Measurements from ENCODE around the gene ACTL8.

- TF ChIP-seq CTCF (IDR thresholded peaks at IDR 0.05) (no peak), EZH2 (IDR thresholded peaks at IDR 0.05) (no peak)
Observed at GRCh38 chr1:17789926-17790325, 34.8 kb downstream of the ACTL8 start.

Measured in neural progenitor cell (in vitro differentiated cells).